ENCODE results near the gene TPRG1L. TPM values are rescaled to one million over a fixed set of nuclear protein-coding genes. Genes with fewer than 3 reads are reported as not detected.
"Not testable (repeated sequence)": the region's sequence is repeated elsewhere in the genome, so short reads cannot be mapped to it uniquely, and the experiment has no call there.

Gene TPRG1L
- total RNA-seq, 1 donor from 2014 or later = 71.5 TPM

GRCh38 chr1:3607703-3608065 lies 17.1 kb upstream of the TPRG1L start:
- no peak for DNase-seq (ENCODE audit: extremely low read depth, low read depth, low spot score)

GRCh38 chr1:3608154-3608553 lies 16.7 kb upstream of the TPRG1L start:
- no peak for DNase-seq (ENCODE audit: extremely low read depth, low read depth, low spot score)

- no peak for DNase-seq (ENCODE audit: extremely low read depth, low read depth, low spot score)
These were observed 15.6 kb upstream of the TPRG1L start for GRCh38 chr1:3609016-3609768.

GRCh38 chr1:3609769-3610526 lies 14.9 kb upstream of the TPRG1L start:
- no peak for DNase-seq (ENCODE audit: extremely low read depth, low read depth, low spot score)

GRCh38 chr1:3610527-3611169 lies 14.2 kb upstream of the TPRG1L start:
- DNase-seq (ENCODE audit: extremely low read depth, low read depth, low spot score) = no peak

GRCh38 chr1:3611170-3612019 lies 13.4 kb upstream of the TPRG1L start, which contains the start of gene MEGF6:
TSS of gene MEGF6 (minus strand) at chr1:3611508. CDS start at chr1:3611268, 240 bp downstream.
- DNase-seq (ENCODE audit: extremely low read depth, low read depth, low spot score) = no peak

- no peak for DNase-seq (ENCODE audit: extremely low read depth, low read depth, low spot score)
These were observed 12.7 kb upstream of the TPRG1L start for GRCh38 chr1:3612123-3612522.

GRCh38 chr1:3614755-3615742 lies 9.8 kb upstream of the TPRG1L start:
- DNase-seq (ENCODE audit: extremely low read depth, low read depth, low spot score) = no peak

- DNase-seq (ENCODE audit: extremely low read depth, low read depth, low spot score) = no peak
These were observed 8.0 kb upstream of the TPRG1L start for GRCh38 chr1:3616861-3617260.

GRCh38 chr1:3617806-3618345 lies 6.9 kb upstream of the TPRG1L start:
- DNase-seq (ENCODE audit: extremely low read depth, low read depth, low spot score) = no peak

- DNase-seq (ENCODE audit: extremely low read depth, low read depth, low spot score) = no peak
These were observed 6.3 kb upstream of the TPRG1L start for GRCh38 chr1:3618531-3618880.

- DNase-seq (ENCODE audit: extremely low read depth, low read depth, low spot score) = no peak
These were observed 5.7 kb upstream of the TPRG1L start for GRCh38 chr1:3618881-3619671.

GRCh38 chr1:3620708-3621107 lies 4.1 kb upstream of the TPRG1L start:
- no peak for DNase-seq (ENCODE audit: extremely low read depth, low read depth, low spot score)

- DNase-seq (ENCODE audit: extremely low read depth, low read depth, low spot score) = not testable (repeated sequence)
These were observed 3.6 kb upstream of the TPRG1L start for GRCh38 chr1:3621151-3621671.

GRCh38 chr1:3622102-3622501 lies 2.7 kb upstream of the TPRG1L start:
- not testable (repeated sequence) for DNase-seq (ENCODE audit: extremely low read depth, low read depth, low spot score)

GRCh38 chr1:3623441-3624199 lies 1.2 kb upstream of the TPRG1L start:
- DNase-seq (ENCODE audit: extremely low read depth, low read depth, low spot score) = no peak

- no peak for DNase-seq (ENCODE audit: extremely low read depth, low read depth, low spot score)
These were observed 514 bp downstream of the TPRG1L start for GRCh38 chr1:3625151-3625907.
